ENCODE results near the gene RPE65.

The RPE65 gene

DNA sequence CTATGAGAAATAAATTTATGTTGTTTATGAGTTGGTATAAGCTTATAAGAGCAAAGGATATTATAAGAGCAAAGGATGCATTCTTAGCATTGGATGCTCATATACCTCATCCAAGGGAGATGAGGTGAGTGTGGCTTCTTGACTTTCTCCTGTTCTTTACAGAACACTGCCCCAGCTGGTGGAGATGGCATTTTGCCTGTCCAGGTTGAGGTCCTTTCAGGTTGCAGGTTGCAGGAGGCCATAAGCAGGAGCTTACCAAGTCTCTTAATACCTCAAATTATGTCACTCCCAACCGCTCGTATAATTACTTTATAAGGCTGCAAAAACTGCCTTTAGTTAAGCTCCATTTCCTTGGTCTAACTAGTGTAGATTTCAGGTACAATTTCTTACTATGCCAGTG is 66.7 kb downstream of the RPE65 start:
- H3K9me3 ChIP-seq (ENCODE audit: control insufficient read depth, low read length), result no peaks in the 10 kb centered on the region

DNA sequence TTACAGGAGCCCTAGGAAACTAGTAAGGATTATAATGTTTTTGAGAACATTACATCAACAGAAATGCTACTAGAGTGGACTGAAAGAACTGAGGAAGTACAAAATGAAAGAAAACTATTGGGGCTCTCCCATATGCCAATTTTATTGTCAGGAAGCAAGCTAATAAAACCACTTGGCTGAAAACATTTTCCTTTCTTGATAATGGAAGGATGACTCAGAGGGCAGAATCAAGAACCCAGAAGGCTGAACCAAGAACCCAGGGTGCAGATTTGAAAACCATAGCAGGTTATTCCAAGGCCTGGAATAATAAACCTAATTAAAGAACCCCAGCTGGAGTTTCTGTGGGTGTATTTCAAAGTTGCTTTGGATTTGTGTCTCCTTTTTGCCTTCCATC is 70.7 kb downstream of the RPE65 start:
- no peak overlapping the region for H3K4me3 ChIP-seq (ENCODE audit: low read depth, low read length)
- H3K4me1 ChIP-seq, result no peaks in the 10 kb centered on the region
- H3K9me3 ChIP-seq (ENCODE audit: control insufficient read depth, low read length), result no peaks in the 10 kb centered on the region
- H2AFZ ChIP-seq, result no peak overlapping the region
- H3K79me2 ChIP-seq, result no peaks in the 10 kb centered on the region
- H3K9ac ChIP-seq, result no peak overlapping the region
- no peaks in the 10 kb centered on the region for H3K27me3 ChIP-seq (ENCODE audit: control insufficient read depth, insufficient read depth, low read length)
- H3K4me2 ChIP-seq (ENCODE audit: low read length), result no peak overlapping the region
- no peaks in the 10 kb centered on the region for H3K36me3 ChIP-seq (ENCODE audit: control insufficient read depth, insufficient read depth, low read length)
- no peak overlapping the region for H3K27ac ChIP-seq
- TF ChIP-seq, protein P1, sequence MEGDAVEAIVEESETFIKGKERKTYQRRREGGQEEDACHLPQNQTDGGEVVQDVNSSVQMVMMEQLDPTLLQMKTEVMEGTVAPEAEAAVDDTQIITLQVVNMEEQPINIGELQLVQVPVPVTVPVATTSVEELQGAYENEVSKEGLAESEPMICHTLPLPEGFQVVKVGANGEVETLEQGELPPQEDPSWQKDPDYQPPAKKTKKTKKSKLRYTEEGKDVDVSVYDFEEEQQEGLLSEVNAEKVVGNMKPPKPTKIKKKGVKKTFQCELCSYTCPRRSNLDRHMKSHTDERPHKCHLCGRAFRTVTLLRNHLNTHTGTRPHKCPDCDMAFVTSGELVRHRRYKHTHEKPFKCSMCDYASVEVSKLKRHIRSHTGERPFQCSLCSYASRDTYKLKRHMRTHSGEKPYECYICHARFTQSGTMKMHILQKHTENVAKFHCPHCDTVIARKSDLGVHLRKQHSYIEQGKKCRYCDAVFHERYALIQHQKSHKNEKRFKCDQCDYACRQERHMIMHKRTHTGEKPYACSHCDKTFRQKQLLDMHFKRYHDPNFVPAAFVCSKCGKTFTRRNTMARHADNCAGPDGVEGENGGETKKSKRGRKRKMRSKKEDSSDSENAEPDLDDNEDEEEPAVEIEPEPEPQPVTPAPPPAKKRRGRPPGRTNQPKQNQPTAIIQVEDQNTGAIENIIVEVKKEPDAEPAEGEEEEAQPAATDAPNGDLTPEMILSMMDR (IDR thresholded peaks at IDR 0.05), result no peak

More for the DNA sequence above, 66.7 kb downstream of the RPE65 start:
- Histone ChIP-seq H3K36me3 (ENCODE audit: control insufficient read depth, insufficient read depth, low read length) (no peaks in the 10 kb centered on the region), H3K4me1 (no peaks in the 10 kb centered on the region), H3K9ac (no peak overlapping the region), H3K27me3 (ENCODE audit: control insufficient read depth, insufficient read depth, low read length) (no peaks in the 10 kb centered on the region), H3K27ac (no peak overlapping the region), H3K79me2 (no peaks in the 10 kb centered on the region), H2AFZ (no peak overlapping the region), H3K4me3 (ENCODE audit: low read depth, low read length) (no peak overlapping the region), H3K4me2 (ENCODE audit: low read length) (no peak overlapping the region)
- TF ChIP-seq, protein P1 (IDR thresholded peaks at IDR 0.05), result no peak
